ENCODE data around the gene TAS2R38.
"Not testable (repeated sequence)": the region's sequence is repeated elsewhere in the genome, so short reads cannot be mapped to it uniquely, and the experiment has no call there.

Gene TAS2R38

GRCh38 chr7:141973673-141974072 lies at the start of gene TAS2R38:
TAS2R38 (minus strand) TSS chr7:141973773; CDS start chr7:141973689, 84 bp downstream.
- no peak for DNase-seq (ENCODE audit: low read depth in 2 of 3, low spot score in 1 of 3)

DNA sequence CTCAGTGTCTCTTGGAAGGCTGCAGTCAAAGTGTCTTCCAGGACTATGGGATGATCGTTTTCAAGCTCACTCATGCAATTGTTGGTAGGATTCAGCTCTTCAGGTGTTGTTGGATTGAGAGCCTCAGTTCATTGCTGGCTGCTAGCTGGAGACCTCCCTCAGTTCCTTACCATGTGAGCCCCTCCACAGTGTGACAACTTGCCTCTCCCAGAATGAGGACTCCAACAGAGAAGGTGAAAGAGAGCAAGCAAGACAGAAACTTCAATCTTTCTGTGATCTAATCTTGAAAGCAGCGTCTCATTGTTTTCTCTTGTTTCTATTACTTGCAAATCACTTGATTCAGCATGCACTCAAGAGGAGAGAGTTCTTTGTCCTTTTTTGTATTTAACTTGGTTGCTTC lies 44.6 kb upstream of the TAS2R38 start:
- DNase-seq (ENCODE audit: low read depth in 2 of 3, low spot score in 1 of 3) = no peak

- DNase-seq (ENCODE audit: low read depth in 2 of 3, low spot score in 1 of 3) = no peak
Observed at GRCh38 chr7:142017451-142017850, 43.9 kb upstream of the TAS2R38 start.

DNA sequence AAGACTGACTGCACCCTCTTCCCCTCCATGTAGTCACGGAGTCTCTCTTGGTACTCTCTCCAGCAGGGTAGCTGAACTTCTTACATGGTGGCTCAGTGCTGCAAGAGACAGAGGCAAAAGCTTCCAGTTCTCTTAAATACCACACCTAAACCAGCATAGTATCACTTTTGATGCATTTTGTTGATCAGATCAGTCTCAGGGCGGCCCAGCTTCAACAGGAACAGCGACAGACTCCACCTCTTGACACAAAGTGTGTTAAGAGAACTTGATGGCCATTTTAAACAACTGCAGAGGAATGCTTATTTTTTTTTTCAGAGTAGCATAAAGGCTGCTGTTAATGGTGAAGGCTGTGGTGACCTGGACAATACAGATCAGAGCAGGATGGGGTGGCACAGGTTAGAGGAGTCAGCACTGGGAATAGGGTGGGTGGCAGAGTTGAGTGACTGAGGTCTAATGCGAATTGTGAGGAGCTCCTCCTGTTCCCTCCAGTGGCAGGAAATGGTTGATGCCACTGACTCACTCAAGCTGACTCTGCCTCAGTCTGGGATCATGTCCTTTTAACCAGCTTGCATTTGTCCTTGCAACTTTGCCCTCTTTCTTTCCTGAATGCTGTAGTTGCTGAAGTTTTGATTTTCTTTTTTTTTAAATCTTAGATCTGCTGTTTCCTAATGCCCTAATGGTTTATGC lies 39.4 kb upstream of the TAS2R38 start:
- DNase-seq (ENCODE audit: low read depth in 2 of 3, low spot score in 1 of 3) = no peak

- no peak for DNase-seq (ENCODE audit: low read depth in 2 of 3, low spot score in 1 of 3)
Observed at GRCh38 chr7:142010952-142011548, 37.5 kb upstream of the TAS2R38 start.

- no peak for DNase-seq (ENCODE audit: low read depth in 2 of 3, low spot score in 1 of 3)
Observed at GRCh38 chr7:142009187-142009586, 35.6 kb upstream of the TAS2R38 start.

GRCh38 chr7:142006577-142006976 lies 33.0 kb upstream of the TAS2R38 start:
- DNase-seq (ENCODE audit: low read depth in 2 of 3, low spot score in 1 of 3) = no peak

DNA sequence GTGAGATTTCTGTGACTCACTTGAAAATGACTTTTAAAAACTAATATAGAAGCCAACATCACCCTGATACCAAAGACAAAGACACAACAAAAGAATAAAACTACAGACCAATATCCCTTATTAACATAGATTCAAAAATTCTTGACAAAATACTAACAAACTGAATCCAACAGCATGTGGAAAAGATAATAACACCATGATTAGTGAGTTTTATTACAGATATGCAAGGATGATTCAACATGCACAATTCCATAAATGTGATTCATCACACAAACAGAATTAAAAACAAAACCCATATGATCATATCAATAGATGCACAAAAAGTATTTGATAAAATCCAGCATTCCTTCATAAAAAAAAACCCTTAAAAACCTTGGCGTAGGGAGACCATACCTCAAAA lies 28.6 kb upstream of the TAS2R38 start:
- DNase-seq (ENCODE audit: low read depth in 2 of 3, low spot score in 1 of 3) = no peak

- DNase-seq (ENCODE audit: low read depth in 2 of 3, low spot score in 1 of 3) = no peak
Observed at GRCh38 chr7:142001163-142001874, 27.7 kb upstream of the TAS2R38 start.

DNA sequence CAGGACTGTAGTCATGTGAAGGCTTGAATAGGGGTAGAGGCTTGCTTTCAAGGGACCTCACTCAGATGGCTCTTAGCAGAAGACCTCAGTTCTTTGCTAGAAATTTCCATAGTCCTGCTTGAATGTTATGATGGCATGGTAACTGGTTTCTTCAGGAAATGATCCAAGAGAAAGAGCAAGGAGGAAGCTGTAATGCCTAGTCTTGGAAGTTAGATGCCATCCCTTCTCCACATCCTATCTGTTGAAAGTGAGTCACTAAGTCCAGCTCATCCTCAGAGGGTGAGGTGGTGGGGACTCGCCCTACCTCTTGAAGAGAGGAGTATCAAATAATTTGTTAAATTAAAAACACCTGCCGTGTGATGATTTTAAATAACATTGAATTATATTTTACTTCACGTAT lies 26.7 kb upstream of the TAS2R38 start:
- no peak for DNase-seq (ENCODE audit: low read depth in 2 of 3, low spot score in 1 of 3)

DNA sequence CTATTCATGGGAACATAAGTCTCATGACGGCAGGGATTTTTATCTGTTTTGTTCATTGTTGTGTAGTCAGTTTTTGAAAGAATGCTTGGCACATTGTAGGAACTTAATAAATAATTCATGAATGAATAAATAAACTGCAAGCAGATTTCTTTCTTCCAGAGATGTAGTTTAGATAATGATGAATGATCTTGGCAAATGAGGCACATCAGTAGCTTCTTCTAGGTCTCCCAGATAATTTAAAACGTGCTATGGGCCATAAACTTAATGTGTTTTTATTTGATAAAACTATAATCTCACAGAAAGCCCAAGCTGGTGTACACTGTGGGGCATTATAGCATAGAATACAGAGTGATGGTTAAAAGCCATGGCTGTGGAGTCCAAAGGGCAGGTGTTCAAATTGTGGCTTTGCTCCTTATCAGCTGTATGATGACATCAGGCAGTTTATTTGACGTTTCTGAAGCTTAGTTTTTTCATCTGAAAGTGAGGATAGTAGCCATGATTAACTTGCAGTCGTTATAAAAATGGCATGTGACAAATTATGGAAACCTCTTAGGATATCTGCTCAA lies 25.6 kb upstream of the TAS2R38 start:
- DNase-seq (ENCODE audit: low read depth in 2 of 3, low spot score in 1 of 3) = no peak

- DNase-seq (ENCODE audit: low read depth in 2 of 3, low spot score in 1 of 3) = no peak
Observed at GRCh38 chr7:141993354-141993753, 19.8 kb upstream of the TAS2R38 start.

- no peak for DNase-seq (ENCODE audit: low read depth in 2 of 3, low spot score in 1 of 3)
Observed at GRCh38 chr7:141992688-141993087, 19.1 kb upstream of the TAS2R38 start.

- DNase-seq (ENCODE audit: low read depth in 2 of 3, low spot score in 1 of 3) = no peak
Observed at GRCh38 chr7:141992156-141992555, 18.6 kb upstream of the TAS2R38 start.

GRCh38 chr7:141991140-141991539 lies 17.6 kb upstream of the TAS2R38 start:
- no peak for DNase-seq (ENCODE audit: low read depth in 2 of 3, low spot score in 1 of 3)

- DNase-seq (ENCODE audit: low read depth in 2 of 3, low spot score in 1 of 3) = no peak
Observed at GRCh38 chr7:141990011-141990725, 16.6 kb upstream of the TAS2R38 start.

DNA sequence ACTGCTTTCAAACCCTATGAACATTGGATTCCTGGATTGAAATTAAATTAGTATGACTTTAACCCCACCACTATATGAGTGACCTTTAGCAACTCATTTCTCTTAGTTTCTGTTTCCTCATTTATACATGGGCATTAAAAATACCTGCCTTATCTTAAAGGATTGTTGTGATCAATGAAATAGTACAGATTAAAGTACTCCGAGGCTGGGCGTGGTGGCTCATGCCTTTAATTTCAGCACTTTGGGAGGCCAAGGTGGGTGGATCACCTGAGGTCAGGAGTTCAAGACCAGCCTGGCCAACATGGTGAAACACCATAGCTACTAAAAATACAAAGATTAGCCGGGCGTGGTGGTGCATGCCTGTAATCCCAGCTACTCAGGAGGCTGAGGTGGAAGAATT lies 14.2 kb upstream of the TAS2R38 start:
- DNase-seq (ENCODE audit: low read depth in 2 of 3, low spot score in 1 of 3) = not testable (repeated sequence)

- DNase-seq (ENCODE audit: low read depth in 2 of 3, low spot score in 1 of 3) = no peak
Observed at GRCh38 chr7:141986923-141987322, 13.3 kb upstream of the TAS2R38 start.

DNA sequence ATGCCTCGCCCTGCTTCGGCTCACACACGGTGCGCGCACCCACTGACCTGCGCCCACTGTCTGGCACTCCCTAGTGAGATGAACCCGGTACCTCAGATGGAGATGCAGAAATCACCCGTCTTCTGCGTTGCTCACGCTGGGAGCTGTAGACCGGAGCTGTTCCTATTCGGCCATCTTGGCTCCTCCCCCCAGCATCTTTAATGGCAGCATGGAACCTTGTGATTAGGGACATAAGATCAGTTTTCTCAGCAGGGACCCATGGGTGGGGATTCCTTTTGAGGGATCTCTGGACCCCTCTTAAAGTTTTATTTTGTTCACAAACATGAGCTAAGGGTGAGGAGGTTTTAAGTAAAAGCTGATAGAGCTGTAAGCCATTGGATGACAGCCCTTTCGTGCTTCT lies 12.4 kb upstream of the TAS2R38 start:
- DNase-seq (ENCODE audit: low read depth in 2 of 3, low spot score in 1 of 3) = not testable (repeated sequence)

DNA sequence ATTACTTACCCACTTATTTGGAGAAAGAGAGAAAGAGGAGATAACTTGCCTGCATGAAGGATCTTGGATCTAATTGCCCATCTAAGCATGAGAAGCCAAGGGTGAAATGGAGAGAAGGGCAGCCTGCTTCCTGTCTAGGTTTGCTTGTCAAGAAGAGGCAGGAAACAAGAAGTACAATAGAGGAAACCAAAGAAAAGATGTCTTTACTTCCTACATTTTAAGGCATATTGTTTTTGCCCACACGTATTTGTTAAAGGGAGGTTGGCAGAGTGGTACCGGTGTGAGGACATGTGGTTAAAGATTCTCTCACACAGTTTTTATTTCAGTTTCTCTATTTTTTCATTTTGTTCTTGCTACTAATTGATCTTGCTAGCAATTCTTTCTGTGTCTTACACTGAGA lies 6.0 kb upstream of the TAS2R38 start:
- DNase-seq (ENCODE audit: low read depth in 2 of 3, low spot score in 1 of 3) = no peak

- no peak for DNase-seq (ENCODE audit: low read depth in 2 of 3, low spot score in 1 of 3)
Observed at GRCh38 chr7:141978351-141978750, 4.8 kb upstream of the TAS2R38 start.
